Heart right ventricle (tissue), 16 donors: Measurements from ENCODE around the gene UQCR11. TPM values are rescaled to one million over a fixed set of nuclear protein-coding genes. Genes with fewer than 3 reads are reported as not detected.

ENCODE experiments used
- ATAC-seq, 8 donors: fragments of 200-7000 bp; cut with Tn5 transposase; one replicate each; pipeline ENCODE4 v1.9.1; 2020; ENCODE audit warnings: mild to moderate bottlenecking in 8 of 8, moderate library complexity in 8 of 8, moderate number of reproducible peaks in 1 of 8
- DNase-seq, 2 donors: peaks; one replicate each; pipeline ENCODE4 v3.0.0-alpha.2; 2020
- H3K27ac ChIP-seq, 10 donors: fragments of 200-600 bp; sonication (generic) in 2 of 10; one replicate each; pipeline versions ENCODE4 v1.5.0 to v1.8.0; 2020 to 2022; ENCODE audit warnings: mild to moderate bottlenecking in 3 of 10
- H3K27me3 ChIP-seq, 7 donors: fragments of 200-600 bp; one replicate each; pipeline ENCODE4 v1.8.0; 2021 to 2022; ENCODE audit warnings: mild to moderate bottlenecking in 2 of 7
- H3K36me3 ChIP-seq, 9 donors: fragments of 200-600 bp; sonication (generic) in 1 of 9; one replicate each; pipeline versions ENCODE4 v1.5.0 to v1.8.0; 2020 to 2022; ENCODE audit warnings: mild to moderate bottlenecking in 2 of 9
- H3K4me1 ChIP-seq, 9 donors: fragments of 200-600 bp; sonication (generic) in 1 of 9; one replicate each; pipeline versions ENCODE4 v1.5.0 to v1.8.0; 2020 to 2022; ENCODE audit warnings: mild to moderate bottlenecking in 4 of 9
- H3K4me3 ChIP-seq, 10 donors: fragments of 200-600 bp; sonication (generic) in 2 of 10; one replicate each; pipeline versions ENCODE4 v1.5.0 to v1.8.0; 2020 to 2022; ENCODE audit warnings: mild to moderate bottlenecking in 7 of 10, moderate library complexity in 2 of 10
- H3K9me3 ChIP-seq, 11 donors: fragments of 200-600 bp in 10 of 11; sonication (generic) in 2 of 11; one replicate each; pipeline versions ENCODE4 v1.5.0 to v1.8.0; 2013 to 2022; ENCODE audit warnings: mild to moderate bottlenecking in 2 of 11, control low read depth in 1 of 11, moderate library complexity in 1 of 11
- WGBS, 2 donors: extraction: QIAGEN DNeasy Blood & Tissue Kit; methylation state at CpG; one replicate each; pipeline ENCODE4 v1.1.7; 2013; ENCODE audit warnings: inconsistent platforms in 1 of 2; 5-methylcytosine and 5-hydroxymethylcytosine counted together
- intact Hi-C, 10 donors: fragments of 100-400 bp; cut with DNase I; formaldehyde crosslinking; loops; one replicate each; pipeline versions ENCODE4 v1.11.1 to v1.14.2; 2022
- polyA plus RNA-seq, 2 donors: library from polyadenylated mRNA; stranded (reverse); fragments of 200-250 nt; gene quantifications; one replicate each; pipeline ENCODE4 v1.2.3, GENCODE V29; 2013
- total RNA-seq, 10 donors: library from RNA; stranded (reverse); fragmentation: NEBNext Ultra II Directional in 3 of 10; extraction: Animal tissue kit (Norgen Biotek cat#: 25700) in 3 of 10; gene quantifications; one replicate each; pipeline versions ENCODE4 v1.2.1 to v1.2.4, GENCODE V29; 2021 to 2023
- TF ChIP-seq, protein P1 (sequence below), 9 donors: fragments of 200-600 bp; sonication (generic) in 2 of 9; IDR thresholded peaks; one replicate each; pipeline versions ENCODE4 v1.5.0 to v1.8.0; 2021 to 2022; ENCODE audit warnings: antibody characterized with exemption in 9 of 9, mild to moderate bottlenecking in 5 of 9, moderate library complexity in 1 of 9
- donor health status: Arrhythmogenic right ventricular cardiomyopathy.
- donor health status: ischemic (EF 13 %, LVEDD 7.1; RV severe dilation, severe dysfunction).
- donor health status: healthy with polysubstance abuse.
- donor health status: DM: no; HTN: yes; CAD: no.
- donor health status: DM: no; HTN: no; CAD: no.
- donor health status: ischemic (EF 25% LVEDD 6.9; RV normal size, moderate dysfunction).
- donor health status: ischemic (EF 25% LVEDD 5.7; RV mildly dilated, moderate dysfunction).
- donor health status: healthy.
- donor health status: DM: yes; HTN: yes; CAD: no.
- donor health status: Ischemic cardiomyopathy.
- donor health status: ischemic (EF 35%, LVEDD 5.7; RV mildly dilated, moderate dysfunction).
- donor health status: nonischemic (EF 11% LVEDD 7.7; RV severe dilation, severe dysfunction).
- donor health status: DM: yes; HTN: yes; CAD: no.
- donor health status: PGD.
- donor health status: ischemic (EF 29% LVEDD 5.4; RV normal size, mild dysfunction).
- donor health status: nonischemic (EF 23%, LVEDD 6.1; RV moderate dilation, normal function).

UQCR11 gene
- total and polyA plus RNA-seq, 12 donors, result 141 to 1,132 (median 792) TPM

DNA sequence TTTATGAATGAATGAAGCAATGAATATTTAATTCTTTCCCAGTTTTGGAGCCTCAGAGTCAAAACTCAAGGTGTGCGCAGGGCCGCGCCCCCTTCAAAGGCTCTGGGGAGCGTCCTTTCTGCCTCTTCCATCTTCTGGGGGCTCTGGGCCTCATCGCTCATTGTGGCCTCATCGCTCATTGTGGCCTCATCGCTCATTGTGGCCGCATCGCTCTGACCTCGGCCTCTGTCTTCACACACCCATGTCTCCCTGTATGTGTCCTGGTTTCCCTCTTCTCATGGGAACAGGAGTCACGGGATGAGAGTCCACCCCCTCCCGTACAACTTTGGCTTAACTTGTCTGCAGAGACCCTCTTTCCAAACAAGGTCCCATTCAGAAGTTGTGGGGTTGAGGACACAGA, 33.9 kb downstream of the UQCR11 start:
- TF ChIP-seq, protein P1, sequence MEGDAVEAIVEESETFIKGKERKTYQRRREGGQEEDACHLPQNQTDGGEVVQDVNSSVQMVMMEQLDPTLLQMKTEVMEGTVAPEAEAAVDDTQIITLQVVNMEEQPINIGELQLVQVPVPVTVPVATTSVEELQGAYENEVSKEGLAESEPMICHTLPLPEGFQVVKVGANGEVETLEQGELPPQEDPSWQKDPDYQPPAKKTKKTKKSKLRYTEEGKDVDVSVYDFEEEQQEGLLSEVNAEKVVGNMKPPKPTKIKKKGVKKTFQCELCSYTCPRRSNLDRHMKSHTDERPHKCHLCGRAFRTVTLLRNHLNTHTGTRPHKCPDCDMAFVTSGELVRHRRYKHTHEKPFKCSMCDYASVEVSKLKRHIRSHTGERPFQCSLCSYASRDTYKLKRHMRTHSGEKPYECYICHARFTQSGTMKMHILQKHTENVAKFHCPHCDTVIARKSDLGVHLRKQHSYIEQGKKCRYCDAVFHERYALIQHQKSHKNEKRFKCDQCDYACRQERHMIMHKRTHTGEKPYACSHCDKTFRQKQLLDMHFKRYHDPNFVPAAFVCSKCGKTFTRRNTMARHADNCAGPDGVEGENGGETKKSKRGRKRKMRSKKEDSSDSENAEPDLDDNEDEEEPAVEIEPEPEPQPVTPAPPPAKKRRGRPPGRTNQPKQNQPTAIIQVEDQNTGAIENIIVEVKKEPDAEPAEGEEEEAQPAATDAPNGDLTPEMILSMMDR (IDR thresholded peaks at IDR 0.05), result no peak
- no peak overlapping the region for H3K27ac ChIP-seq
- intact Hi-C loops, result no loop called here
- H3K9me3 ChIP-seq, result no peaks in the 10 kb centered on the region
- H3K27me3 ChIP-seq, result peaks cover 0 to 10% (median 0%) of the 10 kb centered on the region in 7 donors
- peaks cover 3 to 10% (median 6%) of the 10 kb centered on the region in 9 donors for H3K4me1 ChIP-seq
- no peak for ATAC-seq
- H3K36me3 ChIP-seq, result peaks cover 0 to 7% (median 0%) of the 10 kb centered on the region in 9 donors
- DNase-seq, result no peak
- H3K4me3 ChIP-seq, result no peak overlapping the region
- WGBS, 2 donors, result 91 to 93% methylated on average over 12 of the region's 12 CpGs

DNA sequence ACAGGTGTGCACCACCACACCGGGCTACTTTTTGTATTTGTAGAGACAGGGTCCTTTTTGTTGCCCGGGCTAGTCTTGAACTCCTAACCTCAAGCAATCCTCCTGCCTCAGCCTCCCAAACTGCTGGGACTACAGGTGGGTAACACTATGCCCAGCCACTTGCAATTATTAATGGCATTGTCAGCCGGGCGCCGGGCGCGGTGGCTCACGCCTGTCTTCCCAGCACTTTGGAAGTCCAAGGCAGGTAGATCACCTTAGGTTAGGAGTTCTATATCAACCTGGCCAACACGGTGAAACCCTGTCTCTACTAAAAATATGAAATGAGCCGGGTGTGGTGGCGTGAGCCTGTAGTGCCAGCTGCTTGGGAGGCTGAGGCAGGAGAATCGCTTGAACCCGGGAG, 34.4 kb downstream of the UQCR11 start:
- WGBS, 2 donors, result 96% methylated on average over 13 of the region's 13 CpGs
- intact Hi-C loops, result no loop called here
- TF ChIP-seq, protein P1 (IDR thresholded peaks at IDR 0.05), result no peak
- H3K9me3 ChIP-seq, result no peaks in the 10 kb centered on the region
- peaks cover 0 to 10% (median 0%) of the 10 kb centered on the region in 7 donors for H3K27me3 ChIP-seq
- no peak for DNase-seq
- peaks cover 3 to 15% (median 10%) of the 10 kb centered on the region in 9 donors for H3K4me1 ChIP-seq
- no peak overlapping the region for H3K27ac ChIP-seq
- peaks cover 0 to 2% (median 0%) of the 10 kb centered on the region in 9 donors for H3K36me3 ChIP-seq
- no peak overlapping the region for H3K4me3 ChIP-seq
- ATAC-seq, result no peak

DNA sequence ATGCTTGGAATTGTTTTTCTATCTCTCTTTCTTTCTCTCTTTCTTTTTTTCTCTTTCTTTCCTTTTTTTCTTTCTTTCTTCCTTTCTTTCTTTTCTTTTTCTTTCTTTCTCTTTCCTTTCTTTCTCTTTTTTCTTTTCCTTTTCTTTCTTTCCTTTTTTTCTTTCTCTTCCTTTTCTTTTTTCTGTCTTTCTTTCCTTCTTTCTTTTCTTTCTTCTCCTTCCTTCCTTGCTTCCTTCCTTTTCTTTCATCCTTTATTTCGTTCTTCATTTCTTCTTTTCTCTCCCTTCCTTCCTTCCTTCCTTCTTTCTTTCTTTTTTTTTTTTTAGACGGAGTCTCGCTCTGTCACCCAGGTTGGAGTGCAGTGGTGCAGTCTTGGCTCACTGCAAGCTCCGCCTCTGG, 35.3 kb downstream of the UQCR11 start:
- TF ChIP-seq, protein P1 (IDR thresholded peaks at IDR 0.05), result no peak

DNA sequence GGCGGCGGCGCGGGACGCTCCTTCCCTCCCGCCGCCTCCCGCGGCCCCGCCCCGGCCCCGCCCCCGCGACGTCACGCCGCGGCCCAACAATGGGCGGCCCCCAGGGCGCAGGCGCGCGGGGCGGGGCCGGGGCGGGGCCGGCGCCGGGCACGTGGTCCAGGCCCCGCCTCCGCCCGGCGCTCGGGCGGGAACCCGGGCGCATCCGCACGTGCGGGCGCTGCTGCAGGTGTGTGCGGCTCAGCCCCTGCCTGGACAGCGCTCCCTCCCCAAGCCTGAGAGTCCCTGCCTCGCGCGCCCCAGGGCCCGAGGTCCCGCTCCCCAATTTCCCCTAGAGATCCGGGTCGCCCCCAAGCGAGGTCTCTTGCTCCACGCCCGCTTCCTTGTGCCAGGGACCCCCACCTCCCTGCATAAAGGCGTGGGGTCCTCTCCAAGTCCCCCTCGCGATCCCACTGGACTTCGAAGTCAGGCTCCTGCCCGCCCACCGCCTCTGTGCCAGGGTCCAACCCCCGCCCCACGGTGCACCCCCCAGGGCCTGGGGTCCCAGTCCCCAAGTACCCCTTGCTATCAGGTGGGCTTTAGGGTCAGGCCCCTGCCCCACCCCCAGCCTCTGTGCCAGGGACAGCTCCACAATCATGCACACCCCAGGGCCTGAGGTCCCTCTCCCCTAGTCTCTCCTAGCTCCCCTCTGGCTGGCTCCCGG, 36.8 kb downstream of the UQCR11 start, which contains the start of gene MEX3D:
TSS of gene MEX3D (minus strand) at position 6 of the 700 bp plus-strand sequence. CDS start 267 bp downstream, outside the sequence.
- intact Hi-C loops, result no loop called here
- DNase-seq (peak; percentile 74 to 86), ATAC-seq (peak; percentile 63 to 87 (median 74))
- peaks cover 0 to 10% (median 0%) of the 10 kb centered on the region in 7 donors for H3K27me3 ChIP-seq
- TF ChIP-seq, protein P1 (IDR thresholded peaks at IDR 0.05), result no peak
- peak within 1 kb of the TSS; percentile 27 to 86 (median 70) for H3K4me3 ChIP-seq
- WGBS, 2 donors, result 6 to 17% methylated on average over 16 to 62 of the region's 63 CpGs
- peaks cover 3 to 19% (median 12%) of the 10 kb centered on the region in 9 donors for H3K4me1 ChIP-seq
- H3K9me3 ChIP-seq, result no peaks in the 10 kb centered on the region
- H3K27ac ChIP-seq, result peak within 1 kb of the TSS; percentile 58 to 91 (median 82)
- H3K36me3 ChIP-seq, result no peaks in the 10 kb centered on the region

More for the DNA sequence above, 35.3 kb downstream of the UQCR11 start:
- ATAC-seq, result no peak
- intact Hi-C loops, result no loop called here
- H3K9me3 ChIP-seq, result no peaks in the 10 kb centered on the region
- H3K27ac ChIP-seq, result no peak overlapping the region
- no peaks in the 10 kb centered on the region for H3K36me3 ChIP-seq
- DNase-seq, result no peak
- peaks cover 0 to 10% (median 0%) of the 10 kb centered on the region in 7 donors for H3K27me3 ChIP-seq
- H3K4me1 ChIP-seq, result peaks cover 3 to 19% (median 12%) of the 10 kb centered on the region in 9 donors
- 75 to 78% methylated on average over 4 of the region's 4 CpGs for WGBS, 2 donors
- H3K4me3 ChIP-seq, result no peak overlapping the region
